Endodermal cell (in vitro differentiated cells): Measurements from ENCODE around the gene AMH. TPM values are rescaled to one million over a fixed set of nuclear protein-coding genes. Genes with fewer than 3 reads are reported as not detected.

Experiments
- DNase-seq: peaks from one replicate; pipeline ENCODE4 v3.0.0-alpha.2; 2017
- H3K27ac ChIP-seq: 2 replicates; pipeline ENCODE4 v1.5.1; 2013; ENCODE audit warnings: mild to moderate bottlenecking, low read depth, low read length, moderate library complexity
- H3K27me3 ChIP-seq: 2 replicates; pipeline ENCODE4 v1.6.1; 2013; ENCODE audit warnings: mild to moderate bottlenecking, low read length, moderate library complexity; ENCODE audit not compliant: insufficient read depth, control insufficient read depth, poor library complexity, severe bottlenecking
- H3K36me3 ChIP-seq: 2 replicates; pipeline ENCODE4 v1.7.0; 2013; ENCODE audit warnings: mild to moderate bottlenecking, low read length, moderate library complexity; ENCODE audit not compliant: control insufficient read depth, insufficient read depth
- H3K4me1 ChIP-seq: one replicate; pipeline ENCODE4 v1.7.0; 2013; ENCODE audit warnings: low read length; ENCODE audit not compliant: control insufficient read depth, insufficient read depth
- H3K4me3 ChIP-seq: 2 replicates; pipeline ENCODE4 v1.5.1; 2013; ENCODE audit warnings: mild to moderate bottlenecking, low read length, moderate library complexity
- H3K9ac ChIP-seq: 2 replicates; pipeline ENCODE4 v1.6.1; 2013; ENCODE audit warnings: mild to moderate bottlenecking, low read length, moderate library complexity; ENCODE audit not compliant: poor library complexity, severe bottlenecking; ENCODE audit errors: extremely low read depth
- H3K9me3 ChIP-seq: 2 replicates; pipeline ENCODE4 v1.6.1; 2013; ENCODE audit warnings: mild to moderate bottlenecking, low read length, moderate library complexity; ENCODE audit not compliant: control insufficient read depth
- H3K27ac Mint-ChIP-seq: 2 replicates; pipeline ENCODE4 v1.8.0; 2020; ENCODE audit warnings: mixed read lengths
- H3K27me3 Mint-ChIP-seq: 2 replicates; pipeline ENCODE4 v1.8.0; 2021; ENCODE audit warnings: mild to moderate bottlenecking, mixed read lengths; ENCODE audit not compliant: insufficient read depth
- H3K36me3 Mint-ChIP-seq: 2 replicates; pipeline ENCODE4 v1.8.0; 2020; ENCODE audit warnings: low read depth, mixed read lengths
- H3K4me1 Mint-ChIP-seq: 2 replicates; pipeline ENCODE4 v1.8.0; 2020; ENCODE audit warnings: mixed read lengths
- H3K4me3 Mint-ChIP-seq: 2 replicates; pipeline ENCODE4 v1.8.0; 2020; ENCODE audit warnings: mild to moderate bottlenecking, moderate library complexity, mixed read lengths
- H3K9me3 Mint-ChIP-seq: 2 replicates; pipeline ENCODE4 v1.8.0; 2020; ENCODE audit warnings: mild to moderate bottlenecking, mixed read lengths
- WGBS, 2 experiments: methylation state at CpG; one replicate each; pipeline versions ENCODE4 v1.1.5 to v1.1.7; 2013; ENCODE audit warnings: missing lambda C conversion rate in 2 of 2, mixed read lengths in 1 of 2; ENCODE audit not compliant: insufficient coverage in 1 of 2, insufficient read length in 1 of 2; 5-methylcytosine and 5-hydroxymethylcytosine counted together
- total RNA-seq, 2 donors: library from RNA; stranded (reverse); fragmentation: NEBNext Ultra II Directional in 1 of 2; extraction: Animal tissue kit (Norgen Biotek cat#: 25700) in 1 of 2; gene quantifications; 2 replicates in 1 of 2; 3 replicates in 1 of 2; pipeline ENCODE4 v1.2.1, GENCODE V29; 2021
- TF ChIP-seq, protein P1 (sequence below): fragments of 200-600 bp; sonication (generic); conservative IDR thresholded peaks from 2 replicates; pipeline ENCODE4 v1.5.0; 2021; ENCODE audit warnings: antibody characterized with exemption, mild to moderate bottlenecking

Gene AMH
- total RNA-seq, 2 donors from 2014 or later: 20.5 to 35.1 TPM

DNA sequence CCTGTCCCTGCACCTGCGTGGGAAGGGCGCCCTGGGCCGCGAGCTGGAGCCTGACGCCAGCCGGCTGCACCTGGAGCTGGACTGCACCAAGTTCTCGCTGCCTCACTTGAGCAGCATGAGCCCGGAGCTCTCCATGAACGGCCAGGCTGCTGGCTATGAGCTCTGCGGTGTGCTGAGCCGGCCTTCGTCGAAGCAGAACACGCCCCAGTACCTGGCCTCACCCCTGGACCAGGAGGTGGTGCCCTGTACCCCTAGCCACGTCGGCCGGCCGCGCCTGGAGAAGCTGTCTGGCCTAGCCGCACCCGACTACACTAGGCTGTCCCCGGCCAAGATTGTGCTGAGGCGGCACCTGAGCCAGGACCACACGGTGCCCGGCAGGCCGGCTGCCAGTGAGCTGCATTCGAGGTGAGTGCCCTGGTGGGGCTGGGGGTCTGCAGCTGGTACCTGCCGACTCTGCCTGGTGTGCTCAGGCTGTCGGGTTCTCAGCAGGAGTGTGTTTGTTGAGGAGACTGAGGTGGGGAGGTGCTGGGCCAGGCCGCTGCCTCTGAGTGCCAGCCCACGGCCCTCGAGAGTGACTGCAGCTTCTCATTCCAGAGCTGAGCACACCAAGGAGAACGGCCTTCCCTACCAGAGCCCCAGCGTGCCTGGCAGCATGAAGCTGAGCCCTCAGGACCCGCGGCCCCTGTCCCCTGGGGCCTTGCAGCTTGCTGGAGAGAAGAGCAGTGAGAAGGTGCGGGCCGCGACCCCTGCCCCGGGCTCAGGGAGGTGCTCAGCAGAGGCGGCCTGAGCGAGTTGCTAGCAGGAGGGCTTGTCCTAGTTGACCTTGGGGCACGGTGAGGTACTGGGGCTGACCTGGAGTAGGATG, 32.5 kb upstream of the AMH start:
- H3K9me3 Mint-ChIP-seq: no peaks in the 10 kb centered on the region
- peaks cover 43% of the 10 kb centered on the region for H3K36me3 ChIP-seq
- no peak overlapping the region for H3K4me3 Mint-ChIP-seq
- no peak for DNase-seq
- TF ChIP-seq, protein P1, sequence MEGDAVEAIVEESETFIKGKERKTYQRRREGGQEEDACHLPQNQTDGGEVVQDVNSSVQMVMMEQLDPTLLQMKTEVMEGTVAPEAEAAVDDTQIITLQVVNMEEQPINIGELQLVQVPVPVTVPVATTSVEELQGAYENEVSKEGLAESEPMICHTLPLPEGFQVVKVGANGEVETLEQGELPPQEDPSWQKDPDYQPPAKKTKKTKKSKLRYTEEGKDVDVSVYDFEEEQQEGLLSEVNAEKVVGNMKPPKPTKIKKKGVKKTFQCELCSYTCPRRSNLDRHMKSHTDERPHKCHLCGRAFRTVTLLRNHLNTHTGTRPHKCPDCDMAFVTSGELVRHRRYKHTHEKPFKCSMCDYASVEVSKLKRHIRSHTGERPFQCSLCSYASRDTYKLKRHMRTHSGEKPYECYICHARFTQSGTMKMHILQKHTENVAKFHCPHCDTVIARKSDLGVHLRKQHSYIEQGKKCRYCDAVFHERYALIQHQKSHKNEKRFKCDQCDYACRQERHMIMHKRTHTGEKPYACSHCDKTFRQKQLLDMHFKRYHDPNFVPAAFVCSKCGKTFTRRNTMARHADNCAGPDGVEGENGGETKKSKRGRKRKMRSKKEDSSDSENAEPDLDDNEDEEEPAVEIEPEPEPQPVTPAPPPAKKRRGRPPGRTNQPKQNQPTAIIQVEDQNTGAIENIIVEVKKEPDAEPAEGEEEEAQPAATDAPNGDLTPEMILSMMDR: no peak
- no peaks in the 10 kb centered on the region for H3K9me3 ChIP-seq
- H3K27ac ChIP-seq: no peak overlapping the region
- 95 to 98% methylated on average over 34 to 43 of the region's 43 CpGs for WGBS, 2 experiments
- no peak overlapping the region for H3K27ac Mint-ChIP-seq
- no peak overlapping the region for H3K9ac ChIP-seq
- H3K4me1 Mint-ChIP-seq: no peaks in the 10 kb centered on the region
- peaks cover 46% of the 10 kb centered on the region for H3K36me3 Mint-ChIP-seq
- H3K4me1 ChIP-seq: no peaks in the 10 kb centered on the region
- H3K27me3 Mint-ChIP-seq: no peaks in the 10 kb centered on the region
- H3K27me3 ChIP-seq: no peaks in the 10 kb centered on the region
- no peak overlapping the region for H3K4me3 ChIP-seq

DNA sequence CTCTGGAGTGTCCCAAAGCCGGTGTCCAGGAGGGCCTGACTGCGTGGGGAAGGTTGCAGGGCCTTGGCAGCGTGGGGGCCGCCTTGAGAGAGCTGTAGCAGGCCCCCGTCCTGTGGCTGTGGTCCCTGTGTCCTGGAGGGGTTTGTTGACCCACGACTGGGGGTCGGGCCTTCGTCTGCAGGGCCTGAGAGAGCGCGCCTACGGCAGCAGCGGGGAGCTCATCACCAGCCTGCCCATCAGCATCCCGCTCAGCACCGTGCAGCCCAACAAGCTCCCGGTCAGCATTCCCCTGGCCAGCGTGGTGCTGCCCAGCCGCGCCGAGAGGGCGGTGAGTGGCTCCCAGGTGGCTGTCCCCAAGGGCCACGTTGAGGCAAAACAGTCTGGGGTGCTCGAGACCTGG, 31.5 kb upstream of the AMH start:
- WGBS, 2 experiments: 96 to 99% methylated on average over 16 to 22 of the region's 22 CpGs
- DNase-seq: no peak

DNA sequence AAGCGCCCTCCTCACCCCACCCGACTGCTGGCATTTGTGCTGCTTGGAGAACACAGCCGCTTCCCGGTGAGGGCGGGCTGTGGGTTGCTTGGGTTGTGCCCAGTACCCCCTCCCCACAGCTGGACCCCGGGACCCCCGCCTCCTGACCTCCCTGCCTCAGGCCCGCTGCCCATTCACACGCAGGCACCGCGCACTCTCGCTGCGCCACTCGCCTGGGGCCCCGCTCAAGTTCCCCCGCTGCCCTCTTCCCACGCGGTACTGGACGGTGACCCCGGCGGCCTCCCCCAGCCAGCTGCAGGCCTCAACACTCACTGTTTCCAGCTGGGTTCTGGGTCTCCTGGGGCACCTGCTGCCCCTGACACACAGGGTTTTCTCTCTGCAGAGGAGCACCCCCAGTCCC, 29.4 kb upstream of the AMH start:
- TF ChIP-seq, protein P1: no peak
- WGBS, 2 experiments: 97 to 99% methylated on average over 17 to 21 of the region's 21 CpGs
- H3K27ac Mint-ChIP-seq: no peak overlapping the region

More for the DNA sequence above, 31.5 kb upstream of the AMH start:
- Histone ChIP-seq H3K4me3 (no peak overlapping the region), H3K4me1 (no peaks in the 10 kb centered on the region), H3K36me3 (peaks cover 35% of the 10 kb centered on the region), H3K9me3 (no peaks in the 10 kb centered on the region), H3K27me3 (no peaks in the 10 kb centered on the region), H3K27ac (no peak overlapping the region), H3K9ac (no peak overlapping the region)
- TF ChIP-seq, protein P1: no peak
- Mint-ChIP-seq H3K4me3 (no peak overlapping the region), H3K27ac (no peak overlapping the region), H3K4me1 (no peaks in the 10 kb centered on the region), H3K36me3 (peaks cover 40% of the 10 kb centered on the region), H3K9me3 (no peaks in the 10 kb centered on the region), H3K27me3 (no peaks in the 10 kb centered on the region)

More for the DNA sequence above, 29.4 kb upstream of the AMH start:
- no peak for DNase-seq
- Mint-ChIP-seq H3K4me1 (no peaks in the 10 kb centered on the region), H3K36me3 (peaks cover 48% of the 10 kb centered on the region), H3K27me3 (no peaks in the 10 kb centered on the region), H3K4me3 (no peak overlapping the region), H3K9me3 (no peaks in the 10 kb centered on the region)
- no peak overlapping the region for H3K9ac ChIP-seq
- no peaks in the 10 kb centered on the region for H3K9me3 ChIP-seq
- peaks cover 31% of the 10 kb centered on the region for H3K36me3 ChIP-seq
- H3K27me3 ChIP-seq: no peaks in the 10 kb centered on the region
- no peaks in the 10 kb centered on the region for H3K4me1 ChIP-seq
- H3K4me3 ChIP-seq: no peak overlapping the region
- H3K27ac ChIP-seq: no peak overlapping the region
